ENCODE measurements around the gene SCAF11.

DNA sequence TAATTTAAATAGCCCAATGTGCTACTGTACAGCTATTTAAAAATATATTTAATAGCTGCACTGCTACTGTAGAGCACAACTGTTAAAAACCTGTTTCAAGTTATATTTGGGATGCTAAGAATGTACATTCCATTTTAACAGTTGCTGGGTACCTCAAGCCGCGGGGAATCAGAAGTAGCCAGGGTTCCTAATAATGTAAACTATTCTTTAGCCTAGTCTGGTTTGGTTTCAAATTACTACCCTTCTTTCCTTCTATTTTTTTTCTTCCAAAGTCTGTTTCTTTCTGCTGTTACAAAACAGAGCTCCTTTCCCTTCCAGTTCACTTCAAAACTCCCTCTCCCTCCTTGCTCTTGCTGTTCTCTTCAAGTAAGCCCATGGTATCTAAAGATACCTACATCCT is 21.3 kb downstream of the SCAF11 start:
- no peak for TF ChIP-seq EZH2 (IDR thresholded peaks at IDR 0.05)
- TF ChIP-seq, protein P1, sequence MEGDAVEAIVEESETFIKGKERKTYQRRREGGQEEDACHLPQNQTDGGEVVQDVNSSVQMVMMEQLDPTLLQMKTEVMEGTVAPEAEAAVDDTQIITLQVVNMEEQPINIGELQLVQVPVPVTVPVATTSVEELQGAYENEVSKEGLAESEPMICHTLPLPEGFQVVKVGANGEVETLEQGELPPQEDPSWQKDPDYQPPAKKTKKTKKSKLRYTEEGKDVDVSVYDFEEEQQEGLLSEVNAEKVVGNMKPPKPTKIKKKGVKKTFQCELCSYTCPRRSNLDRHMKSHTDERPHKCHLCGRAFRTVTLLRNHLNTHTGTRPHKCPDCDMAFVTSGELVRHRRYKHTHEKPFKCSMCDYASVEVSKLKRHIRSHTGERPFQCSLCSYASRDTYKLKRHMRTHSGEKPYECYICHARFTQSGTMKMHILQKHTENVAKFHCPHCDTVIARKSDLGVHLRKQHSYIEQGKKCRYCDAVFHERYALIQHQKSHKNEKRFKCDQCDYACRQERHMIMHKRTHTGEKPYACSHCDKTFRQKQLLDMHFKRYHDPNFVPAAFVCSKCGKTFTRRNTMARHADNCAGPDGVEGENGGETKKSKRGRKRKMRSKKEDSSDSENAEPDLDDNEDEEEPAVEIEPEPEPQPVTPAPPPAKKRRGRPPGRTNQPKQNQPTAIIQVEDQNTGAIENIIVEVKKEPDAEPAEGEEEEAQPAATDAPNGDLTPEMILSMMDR (IDR thresholded peaks at IDR 0.05), result no peak

Measured in neural progenitor cell (in vitro differentiated cells).